Stimulated activated naive CD8-positive, alpha-beta T cell treated with anti-CD3 and anti-CD28 coated beads, Interleukin-15, amount 100 ng/mL, for 72 hours (primary cell): Measurements from ENCODE around the gene MEPE.

ENCODE experiments used
- ATAC-seq: fragments of 150-1000 bp; cut with Tn5 transposase; 2 replicates; pipeline ENCODE4 v1.10.0; 2021; ENCODE audit warnings: mild to moderate bottlenecking, moderate library complexity
- DNase-seq, 2 donors: peaks; one replicate each; pipeline ENCODE4 v3.0.0; 2021 to 2022
- H3K27ac Mint-ChIP-seq, 2 donors: one replicate each; pipeline ENCODE4 v1.8.0; 2022; ENCODE audit warnings: mild to moderate bottlenecking in 2 of 2, mixed read lengths in 2 of 2, moderate library complexity in 2 of 2
- H3K27me3 Mint-ChIP-seq: one replicate; pipeline ENCODE4 v1.8.0; 2022; ENCODE audit warnings: mixed read lengths
- H3K4me1 Mint-ChIP-seq: one replicate; pipeline ENCODE4 v1.8.0; 2022; ENCODE audit warnings: mild to moderate bottlenecking, mixed read lengths
- H3K4me3 Mint-ChIP-seq, 2 donors: one replicate each; pipeline ENCODE4 v1.8.0; 2022; ENCODE audit warnings: mild to moderate bottlenecking in 2 of 2, mixed read lengths in 2 of 2, moderate library complexity in 1 of 2
- H3K9me3 Mint-ChIP-seq, 2 donors: one replicate each; pipeline ENCODE4 v1.8.0; 2022; ENCODE audit warnings: mixed read lengths in 2 of 2

Gene MEPE

GRCh38 chr4:87832669-87833068 is at the start of gene MEPE:
Gene MEPE, plus strand, starts transcription at chr4:87832969. Its CDS starts 1,746 bp downstream, at chr4:87834715.
- peaks cover 21% of the 10 kb centered on the region for H3K27me3 Mint-ChIP-seq
- no peak for DNase-seq
- no peaks in the 10 kb centered on the region for H3K9me3 Mint-ChIP-seq
- no peak within 1 kb of the TSS for H3K27ac Mint-ChIP-seq
- no peak within 1 kb of the TSS for H3K4me3 Mint-ChIP-seq
- no peak for ATAC-seq
- H3K4me1 Mint-ChIP-seq, result no peaks in the 10 kb centered on the region

- DNase-seq, result no peak
- ATAC-seq, result no peak
- H3K9me3 Mint-ChIP-seq, result no peaks in the 10 kb centered on the region
- H3K4me1 Mint-ChIP-seq, result no peaks in the 10 kb centered on the region
- H3K27me3 Mint-ChIP-seq, result peaks cover 8% of the 10 kb centered on the region
- H3K4me3 Mint-ChIP-seq, result no peak overlapping the region
- H3K27ac Mint-ChIP-seq, result no peak overlapping the region
These were observed 49.0 kb upstream of the MEPE start for GRCh38 chr4:87783781-87784180.

- Mint-ChIP-seq H3K27me3 (no peaks in the 10 kb centered on the region), H3K4me3 (no peak overlapping the region), H3K27ac (no peak overlapping the region), H3K4me1 (no peaks in the 10 kb centered on the region), H3K9me3 (no peaks in the 10 kb centered on the region)
- DNase-seq (no peak), ATAC-seq (no peak)
These were observed 46.8 kb upstream of the MEPE start for GRCh38 chr4:87785731-87786509.

- DNase-seq (no peak), ATAC-seq (no peak)
- no peaks in the 10 kb centered on the region for H3K4me1 Mint-ChIP-seq
- no peak within 1 kb of the TSS for H3K4me3 Mint-ChIP-seq
- no peak within 1 kb of the TSS for H3K27ac Mint-ChIP-seq
- H3K9me3 Mint-ChIP-seq, result peaks cover 0 to 8% of the 10 kb centered on the region in 2 donors
- H3K27me3 Mint-ChIP-seq, result peaks cover 7% of the 10 kb centered on the region
These were observed 33.3 kb upstream of the MEPE start, which contains the start of gene IBSP for GRCh38 chr4:87799301-87800113. Gene IBSP, plus strand, starts transcription at chr4:87799554. Its CDS starts 2,808 bp downstream, at chr4:87802362.

- H3K9me3 Mint-ChIP-seq, result no peaks in the 10 kb centered on the region
- ATAC-seq (no peak), DNase-seq (no peak)
- H3K4me1 Mint-ChIP-seq, result no peaks in the 10 kb centered on the region
- H3K27me3 Mint-ChIP-seq, result no peaks in the 10 kb centered on the region
- no peak overlapping the region for H3K27ac Mint-ChIP-seq
- H3K4me3 Mint-ChIP-seq, result no peak overlapping the region
These were observed 29.9 kb upstream of the MEPE start for GRCh38 chr4:87802858-87803257.

- DNase-seq (no peak), ATAC-seq (no peak)
- no peak overlapping the region for H3K27ac Mint-ChIP-seq
- no peaks in the 10 kb centered on the region for H3K9me3 Mint-ChIP-seq
- no peak overlapping the region for H3K4me3 Mint-ChIP-seq
- H3K4me1 Mint-ChIP-seq, result no peaks in the 10 kb centered on the region
- no peaks in the 10 kb centered on the region for H3K27me3 Mint-ChIP-seq
These were observed 29.3 kb upstream of the MEPE start for GRCh38 chr4:87803421-87803820.

- DNase-seq (no peak), ATAC-seq (no peak)
- Mint-ChIP-seq H3K27me3 (no peaks in the 10 kb centered on the region), H3K9me3 (no peaks in the 10 kb centered on the region), H3K27ac (no peak overlapping the region), H3K4me1 (no peaks in the 10 kb centered on the region), H3K4me3 (no peak overlapping the region)
These were observed 27.9 kb upstream of the MEPE start for GRCh38 chr4:87804871-87805270.

GRCh38 chr4:87805971-87806370 is 26.8 kb upstream of the MEPE start:
- Mint-ChIP-seq H3K4me3 (no peak overlapping the region), H3K4me1 (no peaks in the 10 kb centered on the region), H3K9me3 (peaks cover 0 to 2% of the 10 kb centered on the region in 2 donors), H3K27me3 (no peaks in the 10 kb centered on the region), H3K27ac (peak overlapping the region in 1 of 2 donors; percentile 79)
- DNase-seq, result no peak
- ATAC-seq, result no peak

- DNase-seq, result no peak
These were observed 26.2 kb upstream of the MEPE start for GRCh38 chr4:87806520-87806919.

GRCh38 chr4:87807402-87807801 is 25.4 kb upstream of the MEPE start:
- Mint-ChIP-seq H3K27me3 (no peaks in the 10 kb centered on the region), H3K4me3 (no peak overlapping the region), H3K9me3 (peaks cover 0 to 8% of the 10 kb centered on the region in 2 donors), H3K4me1 (no peaks in the 10 kb centered on the region), H3K27ac (no peak overlapping the region)
- ATAC-seq (no peak), DNase-seq (no peak)

More at GRCh38 chr4:87806520-87806919, 26.2 kb upstream of the MEPE start:
- no peak overlapping the region for H3K27ac Mint-ChIP-seq
- no peaks in the 10 kb centered on the region for H3K27me3 Mint-ChIP-seq
- H3K4me3 Mint-ChIP-seq, result no peak overlapping the region
- H3K4me1 Mint-ChIP-seq, result no peaks in the 10 kb centered on the region
- ATAC-seq, result no peak
- peaks cover 0 to 7% of the 10 kb centered on the region in 2 donors for H3K9me3 Mint-ChIP-seq

GRCh38 chr4:87811977-87812376 is 20.8 kb upstream of the MEPE start:
- peaks cover 12% of the 10 kb centered on the region for H3K27me3 Mint-ChIP-seq
- H3K27ac Mint-ChIP-seq, result no peak overlapping the region
- ATAC-seq (no peak), DNase-seq (no peak)
- H3K9me3 Mint-ChIP-seq, result peaks cover 0 to 8% of the 10 kb centered on the region in 2 donors
- H3K4me3 Mint-ChIP-seq, result no peak overlapping the region
- H3K4me1 Mint-ChIP-seq, result no peaks in the 10 kb centered on the region

- DNase-seq, result no peak
- Mint-ChIP-seq H3K27ac (no peak overlapping the region), H3K9me3 (no peaks in the 10 kb centered on the region), H3K27me3 (peaks cover 57% of the 10 kb centered on the region), H3K4me1 (no peaks in the 10 kb centered on the region), H3K4me3 (no peak overlapping the region)
- ATAC-seq, result no peak
These were observed 13.4 kb upstream of the MEPE start for GRCh38 chr4:87819281-87819919.

GRCh38 chr4:87823200-87823599 is 9.6 kb upstream of the MEPE start:
- no peak for DNase-seq
- H3K4me1 Mint-ChIP-seq, result no peaks in the 10 kb centered on the region
- no peak overlapping the region for H3K4me3 Mint-ChIP-seq
- ATAC-seq, result no peak
- H3K27ac Mint-ChIP-seq, result no peak overlapping the region
- H3K9me3 Mint-ChIP-seq, result no peaks in the 10 kb centered on the region
- peaks cover 37% of the 10 kb centered on the region for H3K27me3 Mint-ChIP-seq

- Mint-ChIP-seq H3K9me3 (no peaks in the 10 kb centered on the region), H3K4me3 (no peak overlapping the region), H3K4me1 (no peaks in the 10 kb centered on the region), H3K27me3 (peaks cover 36% of the 10 kb centered on the region), H3K27ac (no peak overlapping the region)
- DNase-seq, result no peak
- no peak for ATAC-seq
These were observed 9.0 kb upstream of the MEPE start for GRCh38 chr4:87823724-87824123.

GRCh38 chr4:87824352-87824751 is 8.4 kb upstream of the MEPE start:
- Mint-ChIP-seq H3K4me1 (no peaks in the 10 kb centered on the region), H3K27me3 (peaks cover 30% of the 10 kb centered on the region), H3K9me3 (no peaks in the 10 kb centered on the region), H3K4me3 (no peak overlapping the region), H3K27ac (no peak overlapping the region)
- ATAC-seq (no peak), DNase-seq (no peak)

- DNase-seq, result no peak
- H3K4me1 Mint-ChIP-seq, result no peaks in the 10 kb centered on the region
- peaks cover 20% of the 10 kb centered on the region for H3K27me3 Mint-ChIP-seq
- no peak overlapping the region for H3K27ac Mint-ChIP-seq
- no peak overlapping the region for H3K4me3 Mint-ChIP-seq
- no peaks in the 10 kb centered on the region for H3K9me3 Mint-ChIP-seq
- ATAC-seq, result no peak
These were observed 1.6 kb downstream of the MEPE start for GRCh38 chr4:87834401-87834800.
